HG03571 (cell line): ENCODE results near the gene MTOR.
A peak's percentile ranks its signal among the peaks of the same experiment; 100 is the strongest.
"Not testable (repeated sequence)": the region's sequence is repeated elsewhere in the genome, so short reads cannot be mapped to it uniquely, and the experiment has no call there.

Source experiments
- ATAC-seq: cut with Tn5 transposase; IDR thresholded peaks from one replicate; pipeline ENCODE4 v1.9.1; 2021; ENCODE audit not compliant: unreplicated experiment

Gene MTOR

DNA sequence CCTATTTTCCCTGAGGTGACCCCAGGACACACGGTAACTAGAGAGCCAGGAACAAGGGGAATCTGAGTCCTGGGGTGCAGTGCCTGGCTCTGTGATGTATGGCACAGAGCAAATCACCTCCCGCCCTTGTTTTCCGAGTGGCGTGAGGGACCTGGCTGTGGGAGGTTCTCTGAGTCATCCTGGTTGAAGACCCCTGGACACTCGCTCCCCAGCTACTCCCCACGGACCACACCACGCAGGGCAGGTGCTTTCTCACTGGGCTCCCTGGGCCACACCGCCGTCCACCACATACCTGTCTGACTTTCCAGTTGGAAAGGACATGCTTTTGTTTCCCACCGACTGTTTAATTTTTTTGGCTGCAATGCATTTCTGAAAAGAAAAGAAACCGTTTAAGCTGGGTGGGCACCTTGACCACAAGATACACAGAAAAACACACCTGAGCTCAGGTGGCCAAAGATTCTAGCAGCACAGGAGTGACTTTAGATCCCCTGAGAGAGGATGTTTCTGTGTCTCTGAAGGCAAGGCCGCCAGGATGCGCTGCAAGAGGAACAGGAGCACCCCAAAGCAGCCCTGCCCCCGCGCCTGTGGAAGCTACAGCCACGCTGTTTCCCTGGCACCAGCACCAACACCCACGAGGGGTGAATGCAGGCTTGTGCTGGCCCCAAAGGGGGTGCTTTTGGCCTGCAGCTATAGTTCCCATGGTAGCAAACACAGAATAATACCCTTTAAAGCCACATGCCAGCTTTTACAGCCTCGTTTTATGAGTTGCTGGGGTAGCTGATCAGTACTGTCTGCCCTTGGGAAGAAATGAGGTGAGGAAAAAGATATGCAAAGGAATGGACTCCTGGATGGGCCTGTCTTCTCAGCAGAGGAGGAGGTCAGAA lies 194.4 kb downstream of the MTOR start:
- no peak for ATAC-seq

DNA sequence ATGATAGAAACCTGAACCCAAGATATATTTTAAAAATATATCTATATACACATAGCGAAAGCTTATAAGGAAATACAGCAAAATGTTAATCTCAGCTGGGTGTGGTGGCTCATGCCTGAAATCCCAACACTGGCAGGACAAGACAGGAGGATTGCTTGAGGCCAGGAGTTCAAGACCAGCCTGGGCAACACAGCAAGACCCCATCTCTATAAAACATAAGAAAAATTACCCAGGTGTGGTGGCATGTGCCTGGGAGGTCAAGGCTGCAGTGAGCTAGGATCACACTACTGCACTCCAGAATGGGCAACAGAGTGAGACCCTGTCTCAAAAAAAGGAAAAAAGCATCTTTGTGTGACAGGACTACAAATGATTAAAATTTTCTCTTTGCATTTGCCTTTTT lies 196.6 kb downstream of the MTOR start:
- ATAC-seq = no peak

DNA sequence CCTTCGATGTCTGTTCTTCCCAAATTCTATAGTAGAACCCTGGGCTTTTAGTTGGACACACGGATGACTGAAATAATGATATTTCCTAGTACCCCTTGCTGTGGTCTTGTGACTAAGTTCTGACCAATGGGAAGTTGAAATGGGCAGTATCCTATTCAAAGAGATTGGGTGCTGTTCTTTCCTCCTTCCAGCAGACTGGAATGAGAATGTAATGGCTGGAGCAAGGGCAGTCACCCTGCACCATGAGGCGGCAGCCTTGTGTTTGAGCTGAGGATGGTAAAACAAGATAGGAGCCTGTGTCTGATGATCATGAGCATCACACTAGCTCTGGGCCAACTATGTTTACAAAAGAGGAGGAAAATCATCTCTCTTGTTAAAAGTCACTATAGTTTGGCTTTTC lies 197.4 kb downstream of the MTOR start:
- no peak for ATAC-seq

DNA sequence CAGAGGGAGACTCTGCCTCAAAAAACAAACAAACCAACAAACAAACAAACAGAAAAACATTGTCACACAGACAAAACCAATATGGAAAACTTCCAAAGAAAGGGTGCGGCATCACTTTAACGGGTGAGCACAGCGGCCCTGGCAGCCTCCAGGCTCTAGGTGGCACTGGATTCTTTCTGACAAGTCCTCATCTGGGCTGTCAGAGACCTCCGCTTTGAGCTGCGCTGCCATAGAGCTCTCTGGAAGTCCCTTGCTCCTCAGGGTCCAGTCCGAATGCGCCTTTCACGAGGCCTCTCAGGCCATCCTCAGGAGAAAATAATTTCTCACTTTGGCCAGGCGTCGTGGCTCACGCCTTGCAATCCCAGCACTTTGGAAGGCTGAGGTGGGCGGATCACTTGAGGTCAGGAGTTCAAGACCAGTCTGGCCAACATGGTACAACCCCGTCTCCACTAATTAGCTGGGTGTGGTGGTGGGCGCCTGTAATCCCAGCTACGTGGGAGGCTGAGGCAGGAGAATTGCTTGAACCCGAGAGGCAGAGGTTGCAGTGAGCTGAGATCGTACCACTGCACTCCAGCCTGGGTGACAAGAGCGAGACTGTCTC lies 198.3 kb downstream of the MTOR start:
- ATAC-seq = not testable (repeated sequence)

DNA sequence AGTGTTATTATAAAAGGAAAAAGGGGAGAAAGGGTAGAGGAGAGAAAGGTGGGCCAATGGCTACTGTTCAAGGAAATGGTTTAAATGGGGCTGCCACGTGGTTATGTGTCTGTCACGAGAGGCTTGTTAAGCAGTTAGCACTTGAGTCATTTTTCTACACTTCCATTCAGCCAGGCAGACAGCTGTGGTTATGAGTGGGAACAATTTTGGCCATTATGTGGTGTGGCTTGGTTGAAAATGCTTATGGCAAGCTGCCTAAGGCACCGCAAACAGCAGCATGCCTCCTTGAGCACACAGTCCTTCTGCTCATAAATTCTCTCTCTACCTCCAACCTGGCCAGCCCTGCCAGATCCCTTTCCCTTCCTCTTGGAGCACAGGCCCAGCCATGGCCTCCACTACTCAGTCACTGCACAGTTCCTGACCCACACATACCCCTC lies 199.4 kb downstream of the MTOR start:
- peak; percentile 32 for ATAC-seq

DNA sequence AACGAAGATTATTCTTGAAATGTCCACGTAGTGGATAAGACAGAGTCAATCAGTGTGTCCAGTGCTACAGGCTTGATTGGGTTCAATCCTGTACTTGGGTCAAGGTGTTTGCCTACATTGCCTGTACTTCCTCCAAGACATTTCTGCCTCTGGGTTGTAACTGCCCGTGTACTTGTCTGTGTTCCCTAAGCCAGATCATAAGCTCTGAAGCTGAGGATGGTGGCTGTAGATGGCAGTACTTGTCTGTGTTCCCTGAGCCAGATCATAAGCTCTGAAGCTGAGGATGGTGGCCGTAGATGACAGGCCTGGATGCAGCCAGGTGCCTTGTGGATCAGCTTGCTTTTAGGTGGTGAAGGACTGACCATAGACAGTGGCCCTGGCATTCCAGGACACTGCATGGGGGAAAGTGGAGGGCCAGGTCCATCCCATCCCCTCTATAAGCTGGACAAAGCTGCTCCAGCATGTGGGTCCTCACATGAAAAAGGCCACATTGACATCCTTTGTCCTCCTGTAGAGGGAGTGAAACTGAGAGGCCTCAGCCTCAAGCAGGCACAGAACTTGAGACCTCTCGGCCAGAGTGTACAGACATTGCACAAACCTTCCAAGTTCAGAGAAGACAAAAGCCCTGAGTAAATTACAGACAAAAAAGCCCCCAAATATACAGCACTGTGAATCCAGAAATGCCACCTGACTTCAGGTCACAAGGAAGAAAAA lies 200.5 kb downstream of the MTOR start:
- no peak for ATAC-seq

DNA sequence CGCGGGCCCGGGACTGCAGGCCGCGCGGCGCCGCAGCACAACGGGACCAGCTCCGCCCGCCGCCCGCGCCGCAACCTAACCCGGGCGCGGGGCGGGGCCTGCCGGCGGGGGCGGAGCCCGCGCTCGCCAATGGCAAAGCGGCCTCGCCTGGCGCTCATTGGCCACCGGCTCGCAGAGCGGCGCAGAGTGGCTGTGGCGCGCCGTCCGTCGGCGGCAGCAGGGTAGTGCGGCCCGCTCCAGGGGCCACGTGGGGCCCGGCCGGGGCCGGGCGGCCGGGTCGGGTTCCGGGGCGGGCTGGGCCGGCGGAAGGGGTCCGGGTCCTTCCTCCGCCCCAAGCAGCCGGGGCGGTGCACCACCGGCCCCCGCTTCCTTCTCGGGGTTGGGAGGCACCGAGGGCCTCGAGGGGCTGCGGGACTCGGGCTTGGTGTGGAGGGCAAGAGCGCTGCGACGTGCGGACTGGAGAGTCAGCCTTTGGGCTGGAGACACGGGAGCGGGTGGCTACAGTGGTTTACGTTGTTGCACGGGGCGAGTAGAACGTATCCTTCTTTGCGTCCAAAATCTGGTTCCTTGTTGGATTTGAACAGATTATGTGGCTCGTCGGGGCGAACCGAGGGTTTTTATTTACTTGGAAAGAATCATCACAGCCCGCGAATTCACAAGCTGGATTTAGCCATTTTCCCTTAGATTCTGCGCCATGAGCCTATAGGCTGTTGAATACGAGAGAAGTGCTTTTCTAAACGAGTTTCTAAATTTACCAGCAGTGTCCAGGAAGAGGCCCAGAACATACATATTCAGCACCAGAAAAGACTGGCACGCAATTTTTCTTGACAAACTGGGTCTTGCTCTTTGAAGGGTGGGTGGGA lies 202.2 kb downstream of the MTOR start, which contains the start of gene SRM:
TSS of gene SRM (minus strand) at position 51 of the 863 bp plus-strand sequence. CDS start 75 bp downstream, outside the sequence.
- ATAC-seq = peak; percentile 89

DNA sequence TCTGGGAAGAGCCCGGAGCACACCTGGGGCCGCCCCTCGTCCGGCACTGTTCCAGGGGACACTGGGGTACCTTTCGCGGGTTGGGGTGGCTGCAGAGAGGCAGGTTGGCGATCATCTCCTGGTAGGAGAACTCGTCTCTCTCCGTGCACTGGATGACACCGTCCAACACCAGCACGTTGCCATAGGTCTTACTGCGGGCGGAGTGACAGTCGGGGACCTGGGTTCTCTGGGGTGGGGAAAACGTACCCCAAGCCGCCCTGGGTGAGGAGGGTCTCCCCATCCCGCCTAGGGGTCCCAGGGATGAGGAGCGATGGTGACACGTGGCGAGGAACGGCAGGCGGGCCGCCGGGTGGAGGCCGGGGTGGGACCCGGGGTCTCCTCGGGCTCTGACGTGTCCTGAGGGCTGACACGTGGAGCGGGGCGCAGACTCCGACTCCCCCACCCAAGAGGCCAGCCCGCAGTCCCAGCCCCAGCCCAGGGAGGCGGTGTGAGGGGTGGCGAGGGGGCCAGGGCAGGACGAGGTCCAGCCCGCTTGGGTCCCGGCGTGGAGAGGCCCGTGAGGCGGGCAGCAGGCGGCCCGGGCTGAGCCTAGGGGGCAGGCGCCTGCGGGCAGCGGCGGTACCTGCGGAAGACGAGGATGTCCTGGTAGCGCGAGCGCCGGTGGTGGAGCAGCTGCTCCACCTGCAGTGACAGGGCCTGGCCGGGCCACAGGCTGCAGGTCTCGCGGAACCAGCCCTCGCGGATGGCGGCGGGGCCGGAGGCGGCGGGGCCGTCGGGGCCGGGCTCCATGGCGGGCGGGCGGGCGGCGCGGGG lies 203.0 kb downstream of the MTOR start:
- peak; percentile 16 for ATAC-seq

DNA sequence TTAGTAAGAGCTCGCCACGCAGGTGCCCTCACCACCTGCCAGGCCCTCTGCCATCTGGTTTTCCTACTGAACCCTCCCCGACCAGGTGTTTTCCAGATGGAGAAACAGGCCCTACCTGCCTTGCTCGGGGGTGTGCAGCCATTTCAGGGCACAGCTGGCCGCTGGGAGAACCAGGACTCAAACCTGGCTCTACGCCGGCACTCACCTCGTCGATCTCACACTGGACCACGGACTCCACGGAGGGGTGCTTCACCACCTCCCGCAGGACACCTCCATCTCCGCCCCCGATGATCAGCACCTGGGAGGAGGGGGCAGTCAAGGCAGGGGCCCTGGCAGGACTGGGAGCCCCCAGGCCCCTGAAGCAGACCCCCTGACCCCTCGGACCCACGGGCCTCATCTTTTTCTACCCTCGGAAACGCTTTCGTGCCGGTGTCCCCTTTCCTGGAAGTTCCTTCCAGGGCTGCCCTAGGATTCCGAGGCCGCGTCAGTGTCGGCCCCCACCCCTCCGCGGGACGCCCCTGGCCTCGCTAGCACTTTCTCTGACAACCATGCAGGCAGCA lies 203.7 kb downstream of the MTOR start:
- no peak for ATAC-seq

DNA sequence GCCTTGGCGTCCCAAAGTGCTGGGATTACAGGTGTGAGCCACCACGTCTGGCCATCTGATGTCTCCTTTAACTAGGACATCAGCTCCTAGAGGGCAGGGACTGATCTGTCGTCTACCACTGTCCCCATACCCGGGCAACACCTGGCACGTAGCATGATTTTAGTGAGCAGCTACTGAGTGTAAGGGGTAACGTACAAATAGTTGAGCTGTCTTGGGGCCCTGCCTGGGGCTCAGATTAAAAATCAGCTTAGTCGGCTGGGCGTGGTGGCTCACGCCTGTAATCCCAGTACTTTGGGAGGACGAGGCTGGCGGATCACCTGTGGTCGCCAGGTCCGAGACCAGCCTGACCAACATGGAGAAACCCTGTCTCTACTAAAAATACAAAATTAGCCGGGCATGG lies 204.3 kb downstream of the MTOR start:
- ATAC-seq = no peak

DNA sequence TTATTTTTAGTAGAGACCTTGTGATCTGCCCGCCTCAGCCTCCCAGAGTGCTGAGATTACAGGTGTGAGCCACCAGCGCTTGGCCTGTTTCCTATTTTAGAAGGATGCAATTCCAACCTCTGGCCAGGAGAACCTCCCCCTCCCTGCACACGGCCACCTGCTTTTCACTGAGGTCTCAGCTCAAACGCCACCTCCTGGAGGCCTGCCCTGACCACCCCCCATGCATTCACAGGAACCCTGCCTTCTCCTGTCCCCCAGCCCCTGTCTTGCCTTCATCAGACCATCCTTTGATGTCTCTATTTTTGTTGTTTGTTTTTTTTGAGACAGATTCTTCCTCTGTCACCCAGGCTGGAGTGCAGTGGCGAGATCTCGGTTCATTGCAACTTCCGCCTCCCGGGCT lies 204.9 kb downstream of the MTOR start:
- ATAC-seq = no peak
